Loucy (cell line): ENCODE measurements around the gene GPR78.

Experiments used
- H2AFZ ChIP-seq: fragments of 200-600 bp; sonication (generic); 2 replicates; pipeline ENCODE4 v1.6.0; 2016; ENCODE audit warnings: antibody characterized with exemption, mild to moderate bottlenecking, low read length, moderate library complexity
- H3F3A ChIP-seq: fragments of 200-600 bp; 2 replicates; pipeline ENCODE4 v1.6.0; 2016; ENCODE audit warnings: antibody characterized with exemption, low read depth, mild to moderate bottlenecking
- H3K27me3 ChIP-seq: fragments of 200-600 bp; sonication (generic); 2 replicates; pipeline ENCODE4 v1.6.1; 2014; ENCODE audit warnings: low read length, mild to moderate bottlenecking; ENCODE audit not compliant: insufficient read depth, poor library complexity, severe bottlenecking
- H3K36me3 ChIP-seq: fragments of 200-600 bp; sonication (generic); 2 replicates; pipeline ENCODE4 v1.6.1; 2016; ENCODE audit warnings: low read length; ENCODE audit not compliant: insufficient read depth
- H3K4me1 ChIP-seq: fragments of 200-600 bp; sonication (generic); 2 replicates; pipeline ENCODE4 v1.5.1; 2014; ENCODE audit warnings: low read length, mild to moderate bottlenecking; ENCODE audit not compliant: insufficient read depth, poor library complexity, severe bottlenecking
- H3K4me2 ChIP-seq: fragments of 200-600 bp; sonication (generic); 2 replicates; pipeline ENCODE4 v1.6.0; 2014; ENCODE audit warnings: antibody characterized with exemption, low read length, low read depth, mild to moderate bottlenecking; ENCODE audit not compliant: poor library complexity, severe bottlenecking
- H3K4me3 ChIP-seq: fragments of 200-600 bp; sonication (generic); 2 replicates; pipeline ENCODE4 v1.5.1; 2014; ENCODE audit warnings: low read length, mild to moderate bottlenecking, mixed read lengths; ENCODE audit not compliant: poor library complexity, severe bottlenecking
- H3K79me2 ChIP-seq: fragments of 200-600 bp; sonication (generic); 2 replicates; pipeline ENCODE4 v1.6.1; 2014; ENCODE audit warnings: low read length; ENCODE audit not compliant: insufficient read depth
- H3K9ac ChIP-seq: fragments of 200-600 bp; sonication (generic); 2 replicates; pipeline ENCODE4 v1.6.0; 2014; ENCODE audit warnings: mild to moderate bottlenecking, low read depth, low read length, moderate library complexity; ENCODE audit not compliant: poor library complexity, severe bottlenecking
- H3K9me2 ChIP-seq: fragments of 200-600 bp; sonication (generic); replicated peaks from 2 replicates; pipeline ENCODE4 v1.6.1; 2016; ENCODE audit warnings: low read depth, low read length, mixed read lengths
- H3K9me3 ChIP-seq: fragments of 200-600 bp; sonication (generic); 2 replicates; pipeline ENCODE4 v1.6.1; 2014; ENCODE audit warnings: mild to moderate bottlenecking, antibody characterized with exemption, low read length, low read depth; ENCODE audit not compliant: insufficient read depth
- H4K20me1 ChIP-seq: fragments of 200-600 bp; sonication (generic); 2 replicates; pipeline ENCODE4 v1.6.0; 2014; ENCODE audit warnings: antibody characterized with exemption, low read length, mild to moderate bottlenecking; ENCODE audit not compliant: insufficient read depth, poor library complexity, severe bottlenecking
- CTCF ChIP-seq: fragments of 200-600 bp; sonication (generic); conservative IDR thresholded peaks from 2 replicates; pipeline ENCODE4 v1.5.1; 2014; ENCODE audit warnings: mild to moderate bottlenecking, antibody characterized with exemption, low read length
- EZH2phosphoT487 ChIP-seq: fragments of 200-600 bp; IDR thresholded peaks from 2 replicates; pipeline ENCODE4 v1.6.1; 2018; ENCODE audit warnings: antibody characterized with exemption, mild to moderate bottlenecking, moderate library complexity, borderline replicate concordance

Gene GPR78

DNA sequence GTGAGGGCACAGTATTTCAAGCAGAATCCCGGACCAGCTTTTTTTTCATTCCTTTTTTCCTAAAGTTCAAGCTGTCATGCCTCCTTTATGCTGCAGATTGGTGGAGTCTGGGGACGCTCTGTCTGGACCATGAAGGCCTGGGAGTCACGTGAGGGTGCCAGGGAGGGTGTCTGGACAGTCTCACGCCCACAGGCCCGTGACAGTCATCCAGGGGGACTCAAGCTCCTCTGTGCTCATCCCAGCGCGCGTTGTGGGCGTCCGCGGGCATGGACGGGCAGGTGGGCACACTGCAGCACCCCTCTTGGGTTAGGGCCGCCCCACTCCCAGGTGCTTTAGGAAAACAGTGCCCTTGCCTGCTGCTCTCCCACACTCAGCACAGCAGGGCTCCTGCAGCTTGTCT lies 17.1 kb downstream of the GPR78 start:
- TF ChIP-seq EZH2phosphoT487 (no peak), CTCF (no peak)
- H4K20me1 ChIP-seq, result no peaks in the 10 kb centered on the region
- no peaks in the 10 kb centered on the region for H3K9me2 ChIP-seq
- no peaks in the 10 kb centered on the region for H3K36me3 ChIP-seq
- H2AFZ ChIP-seq, result no peak overlapping the region
- no peak overlapping the region for H3K4me2 ChIP-seq
- no peaks in the 10 kb centered on the region for H3K79me2 ChIP-seq
- no peak overlapping the region for H3K4me3 ChIP-seq
- H3K27me3 ChIP-seq, result no peaks in the 10 kb centered on the region
- H3K9ac ChIP-seq, result no peak overlapping the region
- no peaks in the 10 kb centered on the region for H3F3A ChIP-seq
- no peaks in the 10 kb centered on the region for H3K4me1 ChIP-seq
- no peaks in the 10 kb centered on the region; the same call in 1 of the 2 replicates for H3K9me3 ChIP-seq

- Histone ChIP-seq H3F3A (no peaks in the 10 kb centered on the region), H3K4me3 (no peak overlapping the region), H3K79me2 (no peaks in the 10 kb centered on the region), H2AFZ (no peak overlapping the region), H3K4me2 (no peak overlapping the region), H4K20me1 (no peaks in the 10 kb centered on the region), H3K4me1 (no peaks in the 10 kb centered on the region), H3K9me2 (no peaks in the 10 kb centered on the region), H3K9ac (no peak overlapping the region), H3K27me3 (no peaks in the 10 kb centered on the region), H3K9me3 (no peaks in the 10 kb centered on the region; the same call in 1 of the 2 replicates), H3K36me3 (no peaks in the 10 kb centered on the region)
- TF ChIP-seq EZH2phosphoT487, result no peak
- TF ChIP-seq CTCF, result no peak
Observed at GRCh38 chr4:8597791-8598190, 17.6 kb downstream of the GPR78 start.

GRCh38 chr4:8598391-8599090 lies 18.3 kb downstream of the GPR78 start:
- TF ChIP-seq CTCF (no peak), EZH2phosphoT487 (no peak)
- Histone ChIP-seq H3K4me3 (no peak overlapping the region), H4K20me1 (no peaks in the 10 kb centered on the region), H3K36me3 (no peaks in the 10 kb centered on the region), H3K9me3 (no peaks in the 10 kb centered on the region; the same call in 1 of the 2 replicates), H3K9ac (no peak overlapping the region), H3F3A (no peaks in the 10 kb centered on the region), H3K4me2 (no peak overlapping the region), H3K79me2 (no peaks in the 10 kb centered on the region), H3K27me3 (no peaks in the 10 kb centered on the region), H3K4me1 (no peaks in the 10 kb centered on the region), H3K9me2 (no peaks in the 10 kb centered on the region), H2AFZ (no peak overlapping the region)
